COLO829 (cell line): ENCODE results near the gene CDK2.

Experiments
- DNase-seq: peaks from one replicate; pipeline ENCODE4 v3.0.0; 2012; ENCODE audit warnings: low spot score

CDK2 gene

GRCh38 chr12:55938826-55939501 is 27.7 kb upstream of the CDK2 start:
- DNase-seq: no peak

GRCh38 chr12:55940065-55940732 is 26.4 kb upstream of the CDK2 start:
- DNase-seq: peak; percentile 73

- no peak for DNase-seq
These were observed 24.6 kb upstream of the CDK2 start for GRCh38 chr12:55942055-55942454.

- DNase-seq: no peak
These were observed 24.0 kb upstream of the CDK2 start for GRCh38 chr12:55942577-55943136.

GRCh38 chr12:55946553-55946952 is 20.1 kb upstream of the CDK2 start:
- no peak for DNase-seq

- DNase-seq: no peak
These were observed 11.3 kb upstream of the CDK2 start for GRCh38 chr12:55955344-55955743.

GRCh38 chr12:55955800-55956508 is 10.7 kb upstream of the CDK2 start:
- DNase-seq: no peak

- DNase-seq: no peak
These were observed 9.3 kb upstream of the CDK2 start for GRCh38 chr12:55957106-55957859.

GRCh38 chr12:55963760-55964159 is 2.9 kb upstream of the CDK2 start:
- DNase-seq: no peak

GRCh38 chr12:55965240-55965639 is 1.4 kb upstream of the CDK2 start:
- DNase-seq: no peak

GRCh38 chr12:55965941-55966407 is 656 bp upstream of the CDK2 start, which contains the start of gene PMEL:
Gene PMEL, minus strand, starts transcription at chr12:55966042. Its CDS starts 31 bp downstream, at chr12:55966011.
- no peak for DNase-seq

- DNase-seq: no peak
These were observed 2.7 kb downstream of the CDK2 start for GRCh38 chr12:55969356-55969755.

GRCh38 chr12:55970775-55971174 is 4.1 kb downstream of the CDK2 start:
- peak; percentile 71 for DNase-seq

GRCh38 chr12:55972042-55972441 is 5.4 kb downstream of the CDK2 start:
- DNase-seq: no peak

- DNase-seq: no peak
These were observed 5.8 kb downstream of the CDK2 start for GRCh38 chr12:55972456-55972855.

- no peak for DNase-seq
These were observed 6.4 kb downstream of the CDK2 start for GRCh38 chr12:55972911-55973598.

- peak; percentile 95 for DNase-seq
These were observed 7.1 kb downstream of the CDK2 start, which contains the start of gene RAB5B for GRCh38 chr12:55973599-55974307. Gene RAB5B, plus strand, starts transcription at chr12:55974078. Its CDS starts 12,883 bp downstream, at chr12:55986961.

GRCh38 chr12:55974308-55974730 is 7.7 kb downstream of the CDK2 start:
- no peak for DNase-seq

- DNase-seq: no peak
These were observed 11.8 kb downstream of the CDK2 start for GRCh38 chr12:55978393-55978792.

- no peak for DNase-seq
These were observed 12.4 kb downstream of the CDK2 start for GRCh38 chr12:55979069-55979468.
